MM.1S (cell line): ENCODE measurements around the gene CD84.
"Not testable (repeated sequence)": the region's sequence is repeated elsewhere in the genome, so short reads cannot be mapped to it uniquely, and the experiment has no call there.

ENCODE experiments used
- DNase-seq: peaks from one replicate; pipeline ENCODE4 v3.0.0-alpha.2; 2015
- H2AFZ ChIP-seq: fragments of 300-600 bp; sonication (generic); 2 replicates; pipeline ENCODE4 v1.6.0; 2016; ENCODE audit warnings: antibody characterized with exemption, low read length
- H3F3A ChIP-seq: fragments of 300-600 bp; sonication (generic); 2 replicates; pipeline ENCODE4 v1.6.1; 2016; ENCODE audit warnings: mild to moderate bottlenecking, antibody characterized with exemption, low read length, moderate library complexity, mixed read lengths; ENCODE audit not compliant: insufficient read depth
- H3K27ac ChIP-seq: fragments of 300-600 bp; sonication (generic); 2 replicates; pipeline ENCODE4 v1.5.1; 2016; ENCODE audit warnings: mild to moderate bottlenecking, low read length
- H3K27me3 ChIP-seq: fragments of 300-600 bp; sonication (generic); replicated peaks from 2 replicates; pipeline ENCODE4 v1.6.0; 2016; ENCODE audit warnings: low read length; ENCODE audit not compliant: insufficient read depth
- H3K36me3 ChIP-seq: fragments of 300-600 bp; sonication (generic); replicated peaks from 2 replicates; pipeline ENCODE4 v1.6.1; 2016; ENCODE audit warnings: mild to moderate bottlenecking, low read length, mixed read lengths; ENCODE audit not compliant: insufficient read depth
- H3K4me1 ChIP-seq: fragments of 300-600 bp; sonication (generic); 2 replicates; pipeline ENCODE4 v1.6.1; 2016; ENCODE audit warnings: low read length, mixed read lengths
- H3K4me2 ChIP-seq: fragments of 300-600 bp; sonication (generic); 2 replicates; pipeline ENCODE4 v1.6.0; 2016; ENCODE audit warnings: low read depth, low read length
- H3K4me3 ChIP-seq: fragments of 300-600 bp; sonication (generic); 2 replicates; pipeline ENCODE4 v1.5.1; 2016; ENCODE audit warnings: low read length, mixed read lengths
- H3K79me2 ChIP-seq: fragments of 300-600 bp; sonication (generic); 2 replicates; pipeline ENCODE4 v1.6.1; 2016; ENCODE audit warnings: mixed run types, low read length, mixed read lengths
- H3K9ac ChIP-seq: fragments of 300-600 bp; sonication (generic); 2 replicates; pipeline ENCODE4 v1.6.1; 2016; ENCODE audit warnings: low read length, mixed read lengths
- H3K9me2 ChIP-seq: fragments of 300-600 bp; sonication (generic); replicated peaks from 2 replicates; pipeline ENCODE4 v1.6.1; 2016; ENCODE audit warnings: mild to moderate bottlenecking, low read length, mixed read lengths; ENCODE audit not compliant: insufficient read depth
- H3K9me3 ChIP-seq: fragments of 300-600 bp; sonication (generic); replicated peaks from 2 replicates; pipeline ENCODE4 v1.6.1; 2016; ENCODE audit warnings: mild to moderate bottlenecking, low read length, mixed read lengths; ENCODE audit not compliant: insufficient read depth
- H4K20me1 ChIP-seq: fragments of 300-600 bp; sonication (generic); 2 replicates; pipeline ENCODE4 v1.6.1; 2016; ENCODE audit warnings: mild to moderate bottlenecking, low read length, moderate library complexity, mixed read lengths; ENCODE audit not compliant: insufficient read depth
- EZH2 ChIP-seq: fragments of 300-600 bp; sonication (generic); optimal IDR thresholded peaks from 2 replicates; pipeline ENCODE3; 2017; ENCODE audit warnings: low read depth, mild to moderate bottlenecking, antibody characterized with exemption, low read length, mixed read lengths
- EZH2phosphoT487 ChIP-seq: fragments of 300-600 bp; sonication (generic); IDR thresholded peaks from 2 replicates; pipeline ENCODE4 v1.6.1; 2018; ENCODE audit warnings: antibody characterized with exemption, low read length
- TF ChIP-seq, protein P1 (sequence below): fragments of 300-600 bp; sonication (generic); IDR thresholded peaks from 2 replicates; pipeline ENCODE4 v1.5.1; 2016; ENCODE audit warnings: antibody characterized with exemption, low read length, mixed read lengths

Gene CD84

GRCh38 chr1:160520999-160521398, 58.3 kb downstream of the CD84 start:
- TF ChIP-seq, protein P1, sequence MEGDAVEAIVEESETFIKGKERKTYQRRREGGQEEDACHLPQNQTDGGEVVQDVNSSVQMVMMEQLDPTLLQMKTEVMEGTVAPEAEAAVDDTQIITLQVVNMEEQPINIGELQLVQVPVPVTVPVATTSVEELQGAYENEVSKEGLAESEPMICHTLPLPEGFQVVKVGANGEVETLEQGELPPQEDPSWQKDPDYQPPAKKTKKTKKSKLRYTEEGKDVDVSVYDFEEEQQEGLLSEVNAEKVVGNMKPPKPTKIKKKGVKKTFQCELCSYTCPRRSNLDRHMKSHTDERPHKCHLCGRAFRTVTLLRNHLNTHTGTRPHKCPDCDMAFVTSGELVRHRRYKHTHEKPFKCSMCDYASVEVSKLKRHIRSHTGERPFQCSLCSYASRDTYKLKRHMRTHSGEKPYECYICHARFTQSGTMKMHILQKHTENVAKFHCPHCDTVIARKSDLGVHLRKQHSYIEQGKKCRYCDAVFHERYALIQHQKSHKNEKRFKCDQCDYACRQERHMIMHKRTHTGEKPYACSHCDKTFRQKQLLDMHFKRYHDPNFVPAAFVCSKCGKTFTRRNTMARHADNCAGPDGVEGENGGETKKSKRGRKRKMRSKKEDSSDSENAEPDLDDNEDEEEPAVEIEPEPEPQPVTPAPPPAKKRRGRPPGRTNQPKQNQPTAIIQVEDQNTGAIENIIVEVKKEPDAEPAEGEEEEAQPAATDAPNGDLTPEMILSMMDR = no peak
- TF ChIP-seq EZH2phosphoT487 (no peak), EZH2 (no peak)
- Histone ChIP-seq H3K9me2 (no peaks in the 10 kb centered on the region), H3K36me3 (no peaks in the 10 kb centered on the region), H3K27me3 (no peaks in the 10 kb centered on the region), H3K27ac (peak overlapping the region; percentile 49; the same call in 1 of the 2 replicates), H3F3A (peaks cover 26% of the 10 kb centered on the region), H2AFZ (peak overlapping the region; percentile 29), H3K79me2 (0 out of 2 replicates have a peak, but pooled peaks cover 7% of the 10 kb centered on the region), H3K9ac (peak overlapping the region; percentile 4; the same call in 1 of the 2 replicates), H4K20me1 (no peaks in the 10 kb centered on the region), H3K9me3 (no peaks in the 10 kb centered on the region), H3K4me1 (peaks cover 33% of the 10 kb centered on the region), H3K4me2 (peak overlapping the region; percentile 68), H3K4me3 (peak overlapping the region; percentile 24)
- DNase-seq = peak; percentile 61

GRCh38 chr1:160520582-160520981, 58.7 kb downstream of the CD84 start:
- DNase-seq = no peak

DNA sequence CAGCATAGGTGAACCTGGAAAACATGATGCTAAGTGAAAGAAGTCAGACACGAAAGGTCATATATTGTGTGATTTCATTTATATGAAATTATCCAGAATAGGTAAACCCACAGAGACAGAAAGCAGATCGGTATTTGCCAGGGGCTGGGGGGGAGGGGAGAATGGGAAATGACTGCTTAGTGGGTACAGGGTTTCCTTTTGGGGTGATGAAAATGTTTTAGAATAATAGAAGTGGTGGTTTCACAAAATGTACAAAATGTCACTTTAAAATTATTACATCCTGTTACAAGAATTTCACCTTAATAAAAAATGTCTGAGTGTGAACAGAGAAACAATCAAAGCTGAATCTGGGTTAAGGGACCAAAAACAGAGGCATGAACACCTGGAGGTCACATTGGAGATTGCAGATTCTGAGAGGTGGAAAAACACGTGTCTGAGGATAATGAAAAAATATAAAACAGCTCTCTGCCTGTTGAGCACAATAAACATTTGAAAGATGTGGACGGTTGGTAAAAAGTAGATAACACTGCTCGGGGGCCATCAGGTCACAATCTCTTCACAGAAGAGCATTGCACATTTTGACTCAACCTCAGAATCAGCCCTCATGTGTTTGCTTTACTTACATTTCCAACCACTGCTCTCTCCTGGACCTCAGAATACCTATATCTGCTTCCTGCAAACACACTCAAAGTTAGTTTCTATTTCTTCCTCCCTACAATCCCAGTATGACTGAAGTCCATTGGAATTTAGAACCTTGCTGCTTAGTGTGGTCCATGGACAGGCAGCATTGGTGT, 59.5 kb downstream of the CD84 start:
- TF ChIP-seq, protein P1 = peak; percentile 54
- TF ChIP-seq EZH2phosphoT487 = no peak
- Histone ChIP-seq H3K4me3 (peak overlapping the region; percentile 24), H3K27ac (peak overlapping the region; percentile 49; the same call in 1 of the 2 replicates), H3K9me3 (no peaks in the 10 kb centered on the region), H3K27me3 (no peaks in the 10 kb centered on the region), H3K4me1 (peaks cover 33% of the 10 kb centered on the region), H3K9me2 (no peaks in the 10 kb centered on the region), H4K20me1 (no peaks in the 10 kb centered on the region), H3K36me3 (no peaks in the 10 kb centered on the region), H3K79me2 (0 out of 2 replicates have a peak, but pooled peaks cover 7% of the 10 kb centered on the region), H3K9ac (peak overlapping the region; percentile 3; the same call in 1 of the 2 replicates), H3F3A (peaks cover 26% of the 10 kb centered on the region), H3K4me2 (peak overlapping the region; percentile 68), H2AFZ (peak overlapping the region; percentile 29)
- DNase-seq = peak; percentile 56

More at GRCh38 chr1:160520582-160520981, 58.7 kb downstream of the CD84 start:
- no peaks in the 10 kb centered on the region for H3K9me3 ChIP-seq
- peaks cover 26% of the 10 kb centered on the region for H3F3A ChIP-seq
- H3K9me2 ChIP-seq = no peaks in the 10 kb centered on the region
- peak overlapping the region; percentile 29 for H2AFZ ChIP-seq
- H3K27ac ChIP-seq = peak overlapping the region; percentile 49; the same call in 1 of the 2 replicates
- peaks cover 33% of the 10 kb centered on the region for H3K4me1 ChIP-seq
- 0 out of 2 replicates have a peak, but pooled peaks cover 7% of the 10 kb centered on the region for H3K79me2 ChIP-seq
- no peaks in the 10 kb centered on the region for H3K27me3 ChIP-seq
- peak overlapping the region; percentile 24 for H3K4me3 ChIP-seq
- no peaks in the 10 kb centered on the region for H4K20me1 ChIP-seq
- peak overlapping the region; percentile 68 for H3K4me2 ChIP-seq
- peak overlapping the region; percentile 4; the same call in 1 of the 2 replicates for H3K9ac ChIP-seq
- TF ChIP-seq, protein P1 = no peak
- H3K36me3 ChIP-seq = no peaks in the 10 kb centered on the region

DNA sequence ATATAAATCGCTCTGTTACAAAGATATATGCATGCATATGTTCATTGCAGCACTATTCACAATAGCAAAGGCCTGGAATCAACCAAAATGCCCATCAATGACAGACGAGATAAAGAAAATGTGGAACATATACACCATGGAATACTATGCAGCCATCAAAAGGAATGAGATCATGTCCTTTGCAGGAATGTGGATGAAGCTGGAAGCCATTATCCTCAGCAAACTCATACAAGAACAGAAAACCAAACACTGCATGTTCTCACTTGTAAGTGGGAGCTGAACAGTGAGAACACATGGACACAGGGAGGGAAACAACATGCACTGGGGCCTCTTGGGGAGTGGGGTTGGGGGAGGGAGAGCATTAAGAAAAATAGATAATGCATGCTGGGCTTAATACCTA, 61.8 kb downstream of the CD84 start:
- H4K20me1 ChIP-seq, H3K27ac ChIP-seq, H3K27me3 ChIP-seq, H3K4me2 ChIP-seq, H3K9me3 ChIP-seq, H2AFZ ChIP-seq, DNase-seq, H3K4me3 ChIP-seq, H3K9ac ChIP-seq, H3K9me2 ChIP-seq, H3K36me3 ChIP-seq: not testable (repeated sequence)
- H3F3A ChIP-seq = peaks cover 22% of the 10 kb centered on the region
- 0 out of 2 replicates have a peak, but pooled peaks cover 10% of the 10 kb centered on the region for H3K79me2 ChIP-seq
- peaks cover 33% of the 10 kb centered on the region for H3K4me1 ChIP-seq

DNA sequence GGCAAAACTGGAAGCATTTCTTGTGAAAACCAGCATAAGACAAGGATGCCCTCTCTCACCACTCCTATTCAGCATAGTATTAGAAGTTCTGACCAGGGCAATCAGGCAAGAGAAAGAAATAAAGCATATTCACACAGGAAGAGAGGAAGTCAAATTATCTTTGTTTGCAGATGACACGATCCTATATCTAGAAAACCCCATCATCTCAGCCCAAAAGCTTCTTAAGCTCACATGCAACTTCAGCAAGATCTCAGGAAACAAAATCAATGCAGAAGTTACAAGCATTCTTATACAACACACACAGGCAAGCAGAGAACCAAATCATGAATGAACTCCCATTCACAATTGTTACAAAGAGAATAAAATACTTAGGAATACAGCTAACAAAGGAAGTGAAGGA, 63.4 kb downstream of the CD84 start:
- H3K4me2 ChIP-seq = not testable (repeated sequence)

More for the DNA sequence above, 63.4 kb downstream of the CD84 start:
- not testable (repeated sequence) for H3K36me3 ChIP-seq, H3K9me3 ChIP-seq, H4K20me1 ChIP-seq, H3K9ac ChIP-seq, H3K4me3 ChIP-seq, DNase-seq, H3K9me2 ChIP-seq, H3K79me2 ChIP-seq, H2AFZ ChIP-seq, H3K27ac ChIP-seq, H3K27me3 ChIP-seq
- peaks cover 19% of the 10 kb centered on the region for H3K4me1 ChIP-seq
- H3F3A ChIP-seq = peaks cover 12% of the 10 kb centered on the region
